Inflammatory macrophage (primary cell): ENCODE measurements around the gene HLA-DPA1.
A peak's percentile ranks its signal among the peaks of the same experiment; 100 is the strongest.
"Not testable (repeated sequence)": the region's sequence is repeated elsewhere in the genome, so short reads cannot be mapped to it uniquely, and the experiment has no call there.

Source experiments
- DNase-seq, 2 donors: peaks; one replicate each; pipeline ENCODE4 v3.0.0-alpha.2; 2020 to 2022
- total RNA-seq, 18 experiments: gene quantifications; one replicate each; lab custom pipeline; 2026; ENCODE audit warnings: mixed read lengths in 6 of 18, inconsistent platforms in 2 of 18; lab: John Stamatoyannopoulos, UW

Gene HLA-DPA1
- total RNA-seq: 188 to 1,415 (median 745) reads per million in 18 experiments

DNA sequence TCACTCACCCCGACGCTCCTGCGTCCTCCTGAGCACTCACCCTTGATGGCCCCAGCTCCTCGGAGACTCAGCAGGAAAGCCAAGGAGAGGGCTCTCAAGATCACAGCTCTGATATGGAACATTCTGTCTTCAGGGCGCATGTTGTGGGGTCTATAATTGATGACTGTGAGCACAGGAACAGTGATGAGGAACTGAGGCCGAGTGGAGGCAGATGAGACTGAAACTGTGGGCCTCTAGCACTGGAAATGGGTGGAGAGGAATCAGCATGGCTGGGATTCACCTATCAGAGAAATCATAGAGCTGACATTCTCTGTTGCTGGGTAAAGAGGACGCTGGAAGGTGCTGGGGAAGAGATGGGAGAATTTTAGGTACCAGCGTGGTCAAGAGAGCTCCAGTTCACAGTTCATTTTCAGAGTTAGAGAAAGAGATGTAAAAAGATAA lies at the start of gene HLA-DPA1:
TSS of gene HLA-DPA1 (minus strand) at position 219 of the 441 bp plus-strand sequence.
- peak; percentile 87 to 92 for DNase-seq

DNA sequence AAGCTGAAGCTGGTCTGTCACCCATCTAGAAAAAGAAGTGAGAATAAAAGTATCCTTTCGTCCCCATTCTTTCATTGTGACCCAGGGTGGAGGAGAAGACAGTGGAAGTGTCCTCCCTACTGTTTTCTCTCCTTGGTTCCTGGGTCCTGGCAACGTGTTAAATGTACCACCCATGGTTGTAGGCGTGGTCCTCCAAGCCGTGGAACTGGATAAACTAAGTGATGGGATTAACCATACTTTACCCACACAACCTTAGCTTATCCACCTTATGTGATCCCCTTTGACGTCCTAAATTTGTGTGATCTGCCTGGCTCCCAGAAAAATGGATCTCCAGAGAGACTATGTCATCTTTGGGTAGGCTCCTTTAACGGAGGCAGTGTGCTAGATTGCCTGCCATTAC lies 49.7 kb upstream of the HLA-DPA1 start:
- no peak for DNase-seq

DNA sequence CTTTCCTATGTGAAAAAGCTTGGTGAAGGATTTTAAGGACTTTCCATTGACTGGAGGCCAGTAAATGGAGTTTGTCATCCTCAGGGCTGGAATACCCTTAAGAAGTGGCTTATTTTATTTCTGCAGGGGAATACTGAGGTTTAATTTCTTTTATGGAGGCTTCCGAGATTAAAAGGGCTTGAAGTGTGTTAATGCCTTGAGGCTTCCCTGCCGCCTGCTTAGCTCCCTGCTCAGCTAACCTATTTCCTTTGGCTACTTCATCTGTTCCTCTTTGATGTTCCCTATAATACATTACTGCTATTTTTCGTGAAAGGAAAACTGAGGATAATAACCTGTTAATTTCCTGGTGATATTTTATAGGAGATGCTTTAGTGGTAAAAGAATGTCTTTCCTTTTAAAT lies 46.6 kb upstream of the HLA-DPA1 start:
- DNase-seq: no peak

DNA sequence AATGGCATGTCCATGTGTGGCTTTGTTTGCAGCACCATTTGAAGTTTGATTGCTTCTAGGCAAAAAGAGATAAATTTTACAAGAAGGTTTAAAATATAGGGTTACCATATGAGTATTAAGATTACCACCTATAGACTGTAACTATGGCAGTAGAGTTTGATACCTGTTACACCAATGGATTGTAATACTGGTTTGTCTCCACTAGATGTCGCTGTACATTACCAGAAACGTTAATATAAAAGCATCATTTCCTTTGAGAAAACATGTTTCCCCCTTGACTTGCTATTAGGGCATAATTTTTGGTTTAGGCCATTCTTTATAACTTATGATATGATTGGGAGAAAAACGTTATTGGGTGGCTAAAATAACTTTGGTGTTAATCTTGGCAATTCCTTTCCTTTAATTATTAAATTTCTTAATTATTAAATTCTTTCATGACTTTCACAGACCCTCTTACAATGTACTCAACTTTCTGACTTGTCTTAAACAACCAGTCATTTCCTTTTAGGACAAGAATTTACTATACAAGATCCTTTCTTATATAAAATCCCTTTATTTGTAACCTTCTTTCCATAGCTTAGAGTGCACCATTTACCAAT lies 45.2 kb upstream of the HLA-DPA1 start:
- peak; percentile 41 to 72 for DNase-seq

DNA sequence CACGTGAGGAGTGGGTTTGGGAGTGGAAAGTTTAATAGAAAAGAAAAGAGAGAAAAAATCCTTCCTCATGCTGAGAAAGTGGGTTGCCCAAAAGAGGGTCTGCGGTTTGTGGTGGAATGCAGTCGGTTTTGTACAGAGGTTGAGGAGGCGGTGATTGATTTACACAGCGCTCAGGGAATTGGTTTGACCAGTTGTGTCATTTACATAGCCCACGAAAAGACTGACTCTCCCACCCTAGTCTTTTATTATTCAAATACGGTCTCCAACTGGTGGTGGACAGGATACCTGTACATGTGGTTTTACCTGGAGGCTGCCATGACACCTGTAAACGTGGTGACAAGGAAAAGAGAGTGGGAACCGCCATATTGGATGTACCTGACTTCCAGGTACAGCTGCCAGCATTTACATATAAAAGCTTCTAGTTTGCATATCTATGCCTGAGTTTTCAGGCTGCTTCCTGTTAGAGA lies 44.4 kb upstream of the HLA-DPA1 start:
- DNase-seq: no peak

DNA sequence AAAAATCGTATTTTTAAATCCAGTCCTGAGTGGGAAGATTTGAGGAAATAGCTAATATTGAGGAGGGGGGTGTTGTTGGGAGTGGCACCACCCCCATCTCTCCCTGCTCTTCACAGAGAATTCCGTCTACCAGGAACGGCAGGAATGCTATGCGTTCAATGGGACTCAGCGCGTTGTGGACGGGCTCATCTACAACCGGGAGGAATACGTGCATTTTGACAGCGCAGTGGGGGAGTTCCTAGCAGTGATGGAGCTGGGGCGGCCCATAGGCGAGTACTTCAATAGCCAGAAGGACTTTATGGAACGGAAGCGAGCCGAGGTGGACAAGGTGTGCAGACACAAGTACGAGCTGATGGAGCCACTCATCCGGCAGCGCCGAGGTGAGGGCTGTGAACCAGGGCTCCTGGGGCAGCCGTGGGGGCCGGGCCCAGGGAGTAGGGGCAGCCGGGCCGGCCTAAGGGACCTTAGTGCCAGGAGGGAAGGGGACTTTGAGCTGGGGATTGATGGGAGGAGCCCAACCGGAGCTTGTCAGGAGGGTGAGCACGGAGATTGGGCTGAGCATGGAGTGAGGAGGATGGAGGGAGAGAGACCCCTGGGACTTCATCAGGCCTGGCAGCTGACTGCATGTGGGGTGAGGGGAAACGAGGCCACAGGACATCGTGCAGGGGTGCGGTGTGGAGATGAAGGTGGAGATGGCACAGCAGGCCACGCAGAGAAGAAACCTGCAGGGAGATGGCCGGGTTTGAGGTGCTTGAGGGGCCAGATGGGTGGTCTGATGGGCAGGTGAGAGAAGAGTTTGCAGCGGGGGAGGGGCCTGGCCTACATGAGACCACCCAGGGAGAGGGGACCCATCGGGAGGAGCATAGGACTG lies 43.6 kb upstream of the HLA-DPA1 start:
- DNase-seq: no peak

DNA sequence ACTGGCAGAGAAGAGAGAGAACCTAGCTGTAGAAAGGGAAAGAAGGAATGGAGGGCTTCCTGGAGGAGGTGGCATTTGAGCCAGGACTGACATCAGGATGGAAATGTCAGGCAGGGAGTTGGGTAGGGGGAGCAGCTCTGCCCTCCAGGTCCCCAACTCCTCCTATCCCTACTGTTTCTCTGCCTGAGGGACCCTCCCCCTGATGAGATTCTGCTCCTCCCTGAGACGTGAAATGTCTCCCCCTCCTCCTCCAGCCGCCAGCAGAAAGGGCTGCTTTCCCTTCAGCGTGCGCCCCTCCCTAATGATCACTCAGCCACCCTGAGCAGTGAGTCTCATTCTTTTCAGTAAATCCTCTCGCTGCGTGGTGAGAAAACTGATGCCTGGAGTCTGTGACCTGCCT lies 43.0 kb upstream of the HLA-DPA1 start:
- DNase-seq: no peak

DNA sequence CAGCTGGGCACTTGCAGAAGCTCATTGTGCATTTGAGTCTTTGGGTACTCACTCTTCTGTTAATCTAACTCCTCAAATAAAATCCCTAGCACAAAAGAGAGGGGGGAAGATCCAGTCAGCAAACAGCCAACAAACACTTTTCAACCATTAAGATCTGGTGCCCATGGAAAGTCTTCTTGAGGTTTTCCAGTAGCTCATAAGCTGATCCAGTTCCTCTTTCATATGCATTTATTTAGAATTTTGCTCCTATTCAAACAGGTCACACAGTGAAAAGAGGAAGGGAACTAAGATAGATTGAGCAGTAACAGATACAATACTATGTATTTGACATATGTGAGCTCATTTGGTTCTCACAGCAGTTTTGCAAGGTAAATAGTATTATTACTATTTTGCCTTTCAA lies 41.0 kb upstream of the HLA-DPA1 start:
- peak; percentile 37 to 82 for DNase-seq

DNA sequence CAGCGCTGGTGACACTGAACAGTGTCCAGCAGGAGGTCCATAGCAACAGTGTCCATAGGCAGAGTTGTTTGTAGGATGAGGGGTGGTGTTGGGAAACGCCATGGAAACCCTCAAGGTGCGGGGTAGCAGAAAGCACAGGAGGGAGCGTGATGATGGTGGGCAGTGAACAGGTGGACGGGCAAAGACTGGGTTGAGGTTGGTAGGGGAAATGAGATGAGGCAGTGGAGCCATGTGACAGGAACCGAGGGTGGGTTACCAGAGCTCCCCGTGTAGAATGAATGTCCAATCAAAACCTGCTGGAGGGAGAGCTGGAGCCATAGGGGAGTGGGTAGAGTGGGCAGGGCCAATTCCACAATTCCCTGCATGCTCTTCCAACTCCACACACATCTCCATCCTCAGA lies 40.3 kb upstream of the HLA-DPA1 start:
- no peak for DNase-seq

DNA sequence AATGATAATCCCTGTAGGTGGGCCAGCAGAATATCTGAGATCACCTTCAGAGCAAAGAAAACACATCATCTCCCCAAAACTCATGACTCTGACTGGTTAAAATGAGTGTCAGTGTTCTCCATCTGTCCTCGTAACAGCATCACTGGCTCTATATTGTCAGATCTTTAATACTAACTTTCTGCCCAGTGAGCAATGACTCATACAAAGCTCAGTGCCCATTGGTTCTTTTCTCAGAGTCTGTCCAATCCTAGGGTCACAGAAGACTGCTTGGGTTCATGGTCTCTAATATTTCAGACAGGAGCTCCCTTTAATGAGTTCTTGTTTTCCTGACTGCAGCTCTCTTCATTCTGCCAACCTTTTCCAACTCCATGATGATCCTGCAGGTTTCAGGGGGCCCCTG lies 38.7 kb upstream of the HLA-DPA1 start:
- peak; percentile 63 to 84 for DNase-seq

DNA sequence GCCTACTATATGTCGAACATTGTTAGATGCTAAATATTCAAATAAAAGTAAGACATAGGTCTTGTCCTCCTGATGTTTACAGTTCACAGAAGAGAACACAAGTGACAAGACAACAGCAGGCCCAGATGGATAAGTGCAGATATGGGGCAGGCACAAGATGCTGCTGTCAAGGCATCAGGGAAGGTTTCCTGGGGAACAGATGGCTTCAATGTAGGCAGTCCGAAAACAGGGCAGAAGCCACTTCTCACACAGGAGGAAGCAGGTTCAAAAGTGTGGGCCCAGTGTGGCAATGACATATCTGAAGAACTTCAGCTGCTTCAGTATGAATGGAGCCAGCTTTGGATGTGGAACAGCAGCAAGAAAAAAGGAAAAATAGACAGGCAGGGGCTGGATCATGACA lies 34.9 kb upstream of the HLA-DPA1 start:
- DNase-seq: peak in 1 of 2 donors; percentile 16

DNA sequence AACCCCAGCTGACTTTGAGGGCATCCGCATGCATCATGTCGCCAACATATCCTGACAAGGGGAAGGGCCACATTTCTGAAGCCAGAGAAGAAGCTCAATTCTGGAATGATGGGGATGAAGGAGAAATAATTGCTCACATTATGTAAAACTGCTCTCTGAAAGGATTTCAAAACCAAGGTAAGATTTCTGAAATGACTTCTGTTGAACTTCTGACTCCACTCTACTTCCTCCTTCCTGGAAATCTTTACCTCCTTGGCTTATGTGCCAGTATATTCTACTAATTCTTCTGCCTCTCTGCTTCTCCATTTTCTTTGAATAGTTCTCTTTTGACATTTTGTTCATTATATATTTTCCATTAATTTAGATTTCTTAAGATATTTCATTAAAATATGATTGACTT lies 34.2 kb upstream of the HLA-DPA1 start:
- DNase-seq: peak; percentile 45 to 74

DNA sequence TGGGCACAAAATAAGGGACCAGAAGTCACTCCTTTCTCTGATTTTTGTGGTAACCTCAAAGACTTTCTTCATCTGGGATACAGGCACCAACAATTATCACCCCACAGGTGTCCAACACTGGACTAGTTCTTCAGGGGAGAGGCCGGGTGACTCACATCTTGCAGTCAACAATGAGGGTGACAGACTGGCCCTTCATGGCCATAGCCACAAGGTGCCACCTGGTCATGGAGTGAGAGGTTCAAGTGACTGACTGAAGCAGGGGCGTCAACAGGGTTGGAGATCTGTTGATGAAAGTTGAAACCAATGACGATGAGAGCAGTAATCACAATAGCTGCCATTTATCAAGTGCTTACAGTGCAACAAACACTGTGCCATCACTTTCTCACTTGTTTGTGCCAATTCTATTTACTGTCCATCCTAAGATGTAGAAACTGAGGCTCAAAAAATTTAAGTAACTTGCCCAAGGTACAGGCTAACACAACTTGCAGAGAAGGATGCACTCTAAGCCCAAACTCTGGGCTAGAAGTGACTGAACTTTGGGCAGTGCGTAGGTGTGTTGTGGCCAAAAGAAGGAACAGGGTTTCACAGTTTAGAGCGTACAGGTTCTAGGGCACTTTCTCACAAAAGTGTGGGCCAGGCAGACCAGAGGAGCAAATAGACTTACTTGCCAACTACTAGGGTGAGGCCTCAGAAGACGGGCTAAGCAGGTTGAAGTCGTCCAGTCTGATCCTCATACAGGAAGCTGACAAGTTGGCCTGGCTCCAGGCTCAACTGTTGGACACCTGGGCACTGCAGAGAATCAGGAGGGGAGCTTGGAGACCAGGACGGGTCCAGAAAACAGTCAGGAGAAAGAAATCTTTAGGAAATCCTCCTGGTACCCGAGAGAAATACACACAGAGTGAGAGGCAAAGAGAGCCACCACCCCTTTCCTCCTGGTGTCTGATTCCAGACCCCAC lies 32.7 kb upstream of the HLA-DPA1 start:
- no peak for DNase-seq

DNA sequence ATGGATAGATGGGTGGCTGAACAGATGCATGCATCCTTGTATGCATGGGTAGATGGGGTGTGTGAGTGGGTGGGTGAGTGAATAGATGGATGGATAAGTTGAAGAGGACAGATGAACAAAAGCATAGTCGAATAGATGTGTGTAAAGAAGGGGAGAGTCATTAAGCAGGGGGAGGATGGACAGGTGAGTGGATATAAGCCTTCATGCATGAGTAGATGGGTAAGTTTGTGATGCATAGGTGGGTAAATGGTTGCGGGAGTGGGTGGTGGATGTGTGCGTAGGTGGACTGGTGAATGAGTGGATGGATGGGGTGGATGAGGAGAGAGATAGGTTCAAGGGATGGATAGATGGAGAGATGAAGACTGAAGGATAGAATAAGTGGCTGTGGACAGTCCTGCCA lies 31.9 kb upstream of the HLA-DPA1 start:
- no peak for DNase-seq

DNA sequence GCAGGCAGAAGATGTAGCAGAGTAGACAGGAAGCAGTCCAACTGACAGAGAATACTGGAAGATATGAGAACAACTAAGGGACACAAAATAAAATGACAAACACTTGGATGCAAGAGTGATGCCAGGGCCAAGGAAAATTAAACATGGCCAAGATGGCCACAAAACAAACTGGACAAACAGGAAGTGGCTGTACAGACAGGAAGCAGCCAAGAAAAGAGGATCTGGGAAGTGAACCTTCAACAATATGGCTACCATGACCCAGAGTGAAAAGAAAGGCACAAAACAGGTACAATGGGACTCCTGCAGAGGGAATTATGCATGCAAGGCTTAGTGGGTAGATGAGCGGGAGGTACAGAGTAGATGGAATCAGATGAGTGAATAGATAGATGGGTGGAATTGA lies 31.4 kb upstream of the HLA-DPA1 start:
- peak; percentile 26 to 35 for DNase-seq

DNA sequence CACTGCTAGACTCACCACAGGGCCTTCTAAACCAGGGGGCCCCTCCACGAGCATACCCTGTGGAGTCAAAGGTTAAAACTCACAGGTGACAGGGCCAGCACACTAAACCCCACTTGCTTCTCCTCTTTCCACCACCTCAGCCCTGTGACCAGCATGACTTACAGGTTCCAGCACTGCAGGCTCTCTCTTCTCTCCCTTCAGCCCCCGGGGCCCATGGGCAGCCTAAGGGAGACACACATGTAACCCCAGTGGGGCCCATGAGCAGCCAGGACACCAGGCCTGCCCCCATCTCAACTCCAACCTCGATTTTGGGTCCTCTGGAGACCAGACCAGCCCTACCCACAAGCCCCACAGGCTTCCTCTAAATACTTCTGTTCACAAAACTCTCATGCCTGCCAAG lies 30.3 kb upstream of the HLA-DPA1 start:
- no peak for DNase-seq

DNA sequence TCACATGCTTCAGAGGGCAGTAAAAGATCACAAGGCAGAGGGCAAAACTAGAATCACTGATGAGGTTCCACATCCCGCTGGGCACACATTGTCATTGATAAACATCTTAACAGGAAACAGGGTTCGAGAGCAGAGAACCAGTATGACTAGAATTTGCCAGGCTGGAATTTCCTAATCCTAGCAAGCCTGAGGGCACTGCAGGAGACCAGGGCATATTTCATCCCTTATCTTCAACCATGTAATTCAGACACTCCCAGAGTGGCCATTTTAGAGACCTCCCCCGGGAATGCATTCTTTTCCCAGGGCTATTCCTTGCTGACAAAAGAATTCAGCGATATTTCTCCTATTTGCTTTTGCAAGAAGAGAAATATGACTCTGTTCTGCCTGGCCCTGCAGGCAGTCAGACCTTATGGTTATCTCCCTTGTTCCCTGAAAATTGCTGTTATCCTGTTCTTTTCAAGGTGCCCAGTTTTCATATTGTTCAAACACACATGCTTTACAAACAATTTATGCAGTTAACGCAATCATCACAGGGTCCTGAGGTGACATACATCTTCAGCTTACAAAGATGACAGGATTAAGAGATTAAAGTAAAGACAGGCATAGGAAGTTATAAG lies 27.8 kb upstream of the HLA-DPA1 start:
- DNase-seq: not testable (repeated sequence)

DNA sequence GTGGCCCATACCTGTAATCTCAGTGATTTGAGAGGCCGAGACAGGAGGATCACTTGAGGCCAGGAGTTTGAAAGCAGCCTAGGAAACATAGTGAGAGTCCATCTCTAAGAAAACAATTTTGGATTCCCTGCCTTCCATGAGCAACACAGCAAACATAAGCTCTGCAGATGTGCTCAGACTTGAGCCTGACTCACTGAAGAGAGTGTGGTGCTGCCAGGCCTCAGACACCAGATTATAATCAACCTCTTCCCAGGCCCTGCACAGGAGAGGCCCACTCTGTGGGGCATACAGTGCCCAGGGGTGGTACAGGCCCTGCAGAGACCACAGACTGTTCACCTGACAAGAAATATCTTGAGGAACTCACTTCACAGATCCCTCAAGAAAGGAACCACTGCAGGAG lies 22.2 kb upstream of the HLA-DPA1 start:
- no peak for DNase-seq

DNA sequence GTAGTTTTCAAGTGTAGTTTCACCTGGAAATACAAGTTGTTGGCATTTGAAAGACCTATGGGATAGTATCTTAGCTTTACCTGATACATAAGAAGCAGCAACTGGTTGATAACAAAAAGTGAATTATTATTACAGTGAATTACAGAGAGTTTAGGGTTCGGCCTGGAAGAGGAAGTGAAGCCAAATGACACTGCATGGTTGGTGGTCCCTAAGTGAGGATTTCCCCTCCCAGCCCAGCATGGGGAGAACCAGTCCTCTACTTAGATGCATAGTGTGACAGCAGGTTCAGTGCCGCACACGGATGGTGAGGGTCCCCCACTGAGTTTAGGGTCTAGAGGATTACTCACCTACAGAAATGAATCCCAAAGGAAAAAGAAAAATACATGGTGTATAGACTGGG lies 20.4 kb upstream of the HLA-DPA1 start:
- DNase-seq: no peak

DNA sequence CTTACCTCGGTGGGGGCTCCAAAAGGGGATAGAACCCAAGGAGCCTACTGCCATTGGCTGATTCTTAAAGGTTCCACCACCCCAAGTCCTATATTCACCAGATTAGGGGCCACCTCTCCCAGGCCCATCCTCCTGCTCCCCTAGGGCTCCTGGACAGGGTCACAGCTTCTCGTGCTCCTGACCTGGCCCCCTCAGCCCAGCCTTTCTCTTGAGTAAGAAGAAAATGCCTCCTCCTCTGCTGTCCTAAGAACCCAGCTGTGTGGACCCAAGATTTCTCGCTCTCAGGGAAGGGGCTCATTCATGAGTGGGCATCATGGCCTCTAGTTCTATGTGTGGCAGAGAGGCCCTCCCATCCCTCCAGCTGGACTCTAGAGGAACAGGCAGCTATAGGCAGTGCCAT lies 18.9 kb upstream of the HLA-DPA1 start:
- DNase-seq: no peak

DNA sequence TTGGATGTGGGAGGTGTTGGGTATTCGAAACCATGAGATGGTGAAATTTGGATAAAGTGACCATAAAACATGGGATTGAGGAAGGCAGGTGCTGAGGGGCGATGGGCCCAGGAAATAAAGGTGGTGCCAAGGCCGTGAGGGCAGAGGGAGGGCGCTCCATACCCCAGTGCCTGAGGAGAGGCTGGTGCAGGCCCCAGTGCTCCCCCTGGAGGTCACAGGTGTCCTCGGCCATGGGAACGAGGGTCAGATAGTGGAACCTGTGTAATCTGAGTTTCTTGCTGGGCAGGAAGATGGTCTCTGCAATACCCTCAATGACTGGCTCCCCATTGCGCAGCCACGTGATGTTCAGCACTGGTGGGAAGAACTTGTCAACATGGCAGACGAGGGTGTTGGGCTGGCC lies 18.5 kb upstream of the HLA-DPA1 start:
- peak; percentile 39 to 42 for DNase-seq

DNA sequence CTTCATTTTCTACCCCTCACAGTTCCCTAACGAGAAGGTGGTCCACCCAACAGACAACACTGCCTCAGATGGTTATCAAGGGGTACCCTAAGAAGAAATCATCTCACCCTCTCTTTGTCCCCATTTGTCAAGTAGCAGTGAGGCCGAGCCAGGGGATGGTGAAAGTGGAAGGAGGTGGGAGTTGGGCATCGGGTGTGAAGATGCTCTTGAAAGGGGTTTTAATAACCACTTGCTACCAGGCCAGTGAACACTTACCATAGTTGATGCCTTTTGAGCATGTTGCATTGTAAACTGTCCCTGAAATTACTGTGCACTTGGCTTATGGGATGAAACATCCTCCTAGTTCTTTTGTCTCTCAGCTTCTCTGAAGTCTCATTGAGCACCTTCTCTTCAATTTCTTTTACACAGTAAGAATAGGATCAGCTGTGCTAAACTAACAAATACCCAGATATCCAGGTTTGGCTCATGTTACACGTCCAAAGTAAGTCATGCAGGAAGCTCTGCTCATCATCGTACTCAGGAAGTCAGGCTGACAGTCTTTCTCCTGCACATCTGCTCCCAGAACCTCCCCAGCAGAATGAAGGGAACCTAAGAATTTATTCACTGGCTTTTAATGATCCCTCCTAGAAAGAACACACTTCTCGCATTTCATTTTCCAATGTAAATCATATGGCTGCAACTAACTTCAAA lies 15.6 kb upstream of the HLA-DPA1 start:
- no peak for DNase-seq
